HuH-7.5 (cell line): ENCODE measurements around the gene TRIP13.
"Not testable (repeated sequence)": the region's sequence is repeated elsewhere in the genome, so short reads cannot be mapped to it uniquely, and the experiment has no call there.

ENCODE experiments used
- DNase-seq: peaks from one replicate; pipeline ENCODE4 v3.0.0; 2011; ENCODE audit warnings: low spot score

Gene TRIP13, protein sequence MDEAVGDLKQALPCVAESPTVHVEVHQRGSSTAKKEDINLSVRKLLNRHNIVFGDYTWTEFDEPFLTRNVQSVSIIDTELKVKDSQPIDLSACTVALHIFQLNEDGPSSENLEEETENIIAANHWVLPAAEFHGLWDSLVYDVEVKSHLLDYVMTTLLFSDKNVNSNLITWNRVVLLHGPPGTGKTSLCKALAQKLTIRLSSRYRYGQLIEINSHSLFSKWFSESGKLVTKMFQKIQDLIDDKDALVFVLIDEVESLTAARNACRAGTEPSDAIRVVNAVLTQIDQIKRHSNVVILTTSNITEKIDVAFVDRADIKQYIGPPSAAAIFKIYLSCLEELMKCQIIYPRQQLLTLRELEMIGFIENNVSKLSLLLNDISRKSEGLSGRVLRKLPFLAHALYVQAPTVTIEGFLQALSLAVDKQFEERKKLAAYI

DNA sequence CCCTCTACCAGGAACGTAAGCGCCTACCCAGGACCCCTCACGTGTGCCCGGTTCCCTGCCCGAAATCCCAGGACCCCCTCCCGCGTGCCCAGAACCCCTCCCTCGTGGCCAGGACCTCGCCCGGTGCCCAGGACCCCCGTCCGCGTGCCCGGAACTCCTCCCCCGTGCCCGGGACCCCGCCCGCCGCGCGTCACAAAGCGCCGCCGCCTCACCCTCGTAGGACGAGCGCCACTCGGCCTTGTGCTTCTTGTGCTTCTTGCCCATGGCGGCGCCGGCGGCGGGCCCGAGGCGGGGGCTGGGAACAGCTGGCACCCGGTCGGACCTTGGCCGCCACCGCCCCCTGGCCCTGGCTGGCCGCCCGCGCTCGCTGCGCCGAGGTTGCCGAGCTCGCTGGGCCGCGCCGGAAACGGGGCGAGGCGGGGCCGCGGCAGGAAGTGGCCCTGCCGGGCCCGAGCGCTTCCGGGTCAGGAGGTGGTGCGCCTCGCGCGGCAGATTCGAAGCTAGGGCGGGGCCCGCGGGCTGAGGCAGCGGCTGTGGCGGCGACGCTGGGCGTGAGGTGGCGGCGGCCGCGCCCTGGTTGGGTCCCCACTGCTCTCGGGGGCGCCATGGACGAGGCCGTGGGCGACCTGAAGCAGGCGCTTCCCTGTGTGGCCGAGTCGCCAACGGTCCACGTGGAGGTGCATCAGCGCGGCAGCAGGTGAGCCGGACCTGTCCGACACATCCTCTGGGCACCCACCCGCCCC is at the start of gene TRIP13, which contains the start of gene BRD9:
TSS of gene TRIP13 (plus strand) at position 491 of the 743 bp plus-strand sequence. CDS start at position 606, 115 bp downstream.
TSS of gene BRD9 (minus strand) at position 408 of the 743 bp plus-strand sequence. CDS start at position 264, 144 bp downstream.
- peak; percentile 94 for DNase-seq

DNA sequence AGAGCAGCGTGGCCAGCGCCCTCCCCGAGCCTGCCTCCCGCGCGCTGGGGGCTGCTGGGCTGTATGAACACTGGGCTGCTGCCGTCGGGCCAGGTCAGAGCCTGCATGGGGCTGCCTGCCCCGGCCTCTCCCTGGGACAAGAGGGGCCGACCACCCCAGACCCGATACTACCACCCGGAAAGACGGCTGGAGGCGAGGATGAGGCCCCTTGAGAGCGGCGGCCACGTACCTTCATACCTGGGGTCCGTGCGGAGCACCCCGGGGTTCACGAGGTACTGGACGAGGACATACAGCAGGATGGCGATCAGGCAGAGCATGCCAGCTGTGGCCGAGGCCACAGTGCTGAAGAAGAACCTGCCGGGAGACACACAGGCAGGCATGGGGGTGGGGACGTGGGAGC is 49.3 kb upstream of the TRIP13 start:
- DNase-seq, result not testable (repeated sequence)

DNA sequence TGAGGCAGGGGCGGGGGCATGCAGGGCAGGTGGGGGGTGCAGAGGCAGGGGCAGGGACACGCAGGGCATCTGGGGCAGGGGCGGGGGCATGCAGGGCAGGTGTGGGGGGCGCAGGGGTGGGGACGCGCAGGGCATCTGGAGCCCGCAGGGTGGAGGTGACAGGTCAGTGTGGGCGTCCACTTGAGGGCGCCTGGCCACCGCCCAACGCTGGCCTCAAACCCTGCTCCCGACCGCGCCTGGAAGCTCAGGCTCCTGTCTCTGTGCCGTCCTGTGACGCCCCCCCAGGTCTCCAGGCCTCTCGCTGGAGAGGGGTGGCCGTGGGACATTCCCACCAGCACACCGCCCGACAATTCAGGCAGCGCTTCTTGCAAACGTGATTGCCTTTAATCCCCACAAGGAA is 48.8 kb upstream of the TRIP13 start:
- DNase-seq, result not testable (repeated sequence)

DNA sequence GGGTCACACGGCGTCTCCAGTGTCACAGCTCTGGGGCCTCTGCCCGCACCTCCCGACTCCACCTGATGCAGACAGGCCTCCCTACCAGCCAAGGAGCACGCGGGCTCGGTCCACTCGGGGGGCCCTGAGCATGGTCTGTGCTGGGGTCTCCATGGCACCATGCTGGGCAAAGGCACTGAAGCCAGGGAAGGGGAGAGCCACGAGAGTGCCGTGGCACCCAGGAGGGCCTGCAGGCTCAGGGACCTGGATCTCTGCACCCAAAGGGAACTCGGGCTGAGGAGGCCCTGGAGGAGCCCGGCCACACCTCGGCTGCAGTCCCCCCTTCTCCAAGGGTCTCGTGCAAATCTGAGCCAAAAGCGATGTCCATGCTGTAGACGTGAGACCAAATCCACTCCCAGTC is 48.3 kb upstream of the TRIP13 start:
- not testable (repeated sequence) for DNase-seq

DNA sequence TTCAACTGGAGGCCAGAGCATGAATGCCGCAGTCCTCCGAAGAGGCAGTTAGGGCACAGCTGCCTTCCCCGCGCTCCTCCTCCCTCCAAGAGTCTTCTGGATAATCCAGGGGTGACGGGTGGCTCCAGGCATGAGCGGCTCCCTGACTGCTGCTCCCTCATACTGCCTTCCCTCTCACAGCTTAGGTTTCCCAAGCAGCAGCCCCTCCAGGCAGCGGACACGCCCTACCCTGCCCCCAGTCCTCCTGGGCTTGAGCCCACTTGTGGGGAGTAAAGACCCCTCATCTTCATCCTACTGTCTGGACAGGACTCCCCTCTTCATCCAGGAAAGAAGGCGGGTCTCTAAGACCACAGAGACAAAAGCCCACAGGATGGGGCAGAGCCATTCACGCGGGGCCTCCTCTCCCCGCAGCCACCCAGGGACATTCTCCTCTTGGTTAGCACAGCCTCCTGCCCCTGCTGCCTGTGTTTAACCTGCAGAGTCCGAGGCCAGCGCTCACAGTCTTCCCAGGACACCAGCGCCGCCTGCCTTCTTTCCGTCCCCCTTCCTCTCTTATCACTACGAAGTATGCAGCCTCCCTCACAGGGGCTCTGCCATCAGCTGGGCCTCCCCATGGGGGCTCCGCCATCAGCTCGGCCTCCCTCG is 47.5 kb upstream of the TRIP13 start:
- DNase-seq, result not testable (repeated sequence)

DNA sequence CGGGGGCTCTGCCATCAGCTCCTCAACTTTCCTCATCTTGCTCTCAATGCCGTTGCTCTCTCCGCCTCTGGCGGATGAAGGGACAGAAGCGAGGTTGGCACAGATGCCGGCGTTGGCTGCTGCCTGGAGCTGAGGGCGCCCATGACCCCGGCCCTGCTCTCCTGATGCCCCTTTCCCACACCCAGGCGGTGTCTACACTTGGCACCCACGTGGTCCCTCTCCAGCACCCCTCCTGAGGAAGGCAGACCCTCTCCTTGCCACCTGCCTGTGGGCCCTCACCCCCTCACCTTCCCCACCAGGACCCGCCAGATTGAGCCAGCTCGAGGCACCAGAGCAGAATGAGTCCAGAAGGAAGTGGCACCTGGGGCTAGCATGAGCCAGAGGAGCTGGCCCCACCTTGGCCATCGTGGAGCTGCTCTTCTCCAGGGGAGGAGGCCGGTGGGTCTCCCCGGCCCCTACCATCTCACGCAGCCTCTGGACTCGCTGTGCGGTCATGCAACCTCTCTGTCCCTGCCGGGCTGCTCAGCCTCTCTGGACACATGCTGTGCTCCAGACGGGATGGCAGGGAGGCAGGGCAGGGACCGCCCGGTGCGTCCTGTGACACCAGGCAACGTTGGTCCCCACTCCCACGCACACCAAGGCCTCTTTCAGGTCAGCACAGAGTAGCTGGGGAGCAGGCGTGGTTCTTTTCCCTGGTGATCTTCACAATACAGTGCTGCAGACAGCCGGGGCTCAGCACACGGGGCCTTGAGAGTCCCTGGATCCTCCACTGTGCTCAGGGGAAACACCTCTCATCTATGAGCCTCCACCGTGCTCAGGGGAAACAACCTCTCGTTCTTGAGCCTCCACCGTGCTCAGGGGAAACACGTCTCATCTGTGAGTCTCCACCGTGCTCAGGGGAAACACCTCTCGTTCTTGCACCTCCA is 46.7 kb upstream of the TRIP13 start:
- not testable (repeated sequence) for DNase-seq

DNA sequence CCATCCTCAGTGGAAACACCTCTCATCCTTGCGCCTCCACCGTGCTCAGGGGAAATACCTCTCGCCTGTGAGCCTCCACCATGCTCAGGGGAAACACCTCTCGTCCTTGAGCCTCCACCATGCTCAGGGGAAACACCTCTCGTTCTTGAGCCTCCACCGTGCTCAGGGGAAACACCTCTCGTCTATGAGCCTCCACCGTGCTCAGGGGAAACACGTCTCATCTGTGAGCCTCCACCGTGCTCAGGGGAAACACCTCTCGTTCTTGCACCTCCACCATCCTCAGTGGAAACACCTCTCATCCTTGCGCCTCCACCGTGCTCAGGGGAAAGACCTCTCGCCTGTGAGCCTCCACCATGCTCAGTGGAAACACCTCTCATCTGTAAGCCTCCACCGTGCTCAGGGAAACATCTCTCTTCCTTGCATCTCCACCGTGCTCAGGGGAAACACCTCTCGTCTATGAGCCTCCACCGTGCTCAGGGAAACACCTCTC is 46.0 kb upstream of the TRIP13 start:
- DNase-seq, result not testable (repeated sequence)

DNA sequence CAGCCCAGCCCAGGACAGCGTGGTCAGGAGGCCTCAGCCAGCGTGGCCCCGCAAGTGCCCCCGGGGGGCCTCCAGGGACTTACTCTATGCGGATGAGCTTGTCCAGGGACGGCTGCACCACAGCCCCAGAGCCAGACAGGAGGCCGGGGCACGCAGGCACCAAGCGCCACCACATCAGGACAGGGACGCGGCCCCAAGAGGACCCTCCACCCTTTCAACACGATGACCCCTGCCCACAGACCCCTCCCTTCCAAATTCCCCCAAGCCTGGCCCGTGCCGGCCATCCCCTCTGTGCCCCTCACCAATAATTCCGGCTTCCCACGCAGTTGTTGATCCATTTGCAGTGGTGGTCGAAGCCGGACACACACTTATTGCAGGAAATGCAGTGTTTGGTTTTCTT is 45.5 kb upstream of the TRIP13 start:
- not testable (repeated sequence) for DNase-seq

DNA sequence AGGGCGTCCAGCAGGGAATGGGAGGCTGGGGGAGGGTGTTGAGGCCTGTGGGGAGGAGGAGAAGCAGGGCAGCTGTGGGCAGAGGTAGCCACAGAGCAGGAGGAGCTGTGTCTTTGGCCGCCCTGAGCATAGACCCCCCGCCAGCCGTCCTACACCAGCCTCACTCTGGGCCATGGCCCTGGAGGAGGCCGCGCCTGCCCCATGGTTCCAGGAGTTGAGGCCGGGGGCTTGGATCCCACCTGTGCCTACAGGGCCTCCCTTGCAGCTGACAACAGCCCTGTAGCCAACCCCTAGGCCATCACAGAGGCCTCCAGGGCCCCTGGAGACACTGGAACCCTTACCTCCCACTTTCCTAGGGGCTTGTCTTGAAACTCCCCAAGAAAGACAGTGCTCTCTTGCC is 44.9 kb upstream of the TRIP13 start:
- not testable (repeated sequence) for DNase-seq

DNA sequence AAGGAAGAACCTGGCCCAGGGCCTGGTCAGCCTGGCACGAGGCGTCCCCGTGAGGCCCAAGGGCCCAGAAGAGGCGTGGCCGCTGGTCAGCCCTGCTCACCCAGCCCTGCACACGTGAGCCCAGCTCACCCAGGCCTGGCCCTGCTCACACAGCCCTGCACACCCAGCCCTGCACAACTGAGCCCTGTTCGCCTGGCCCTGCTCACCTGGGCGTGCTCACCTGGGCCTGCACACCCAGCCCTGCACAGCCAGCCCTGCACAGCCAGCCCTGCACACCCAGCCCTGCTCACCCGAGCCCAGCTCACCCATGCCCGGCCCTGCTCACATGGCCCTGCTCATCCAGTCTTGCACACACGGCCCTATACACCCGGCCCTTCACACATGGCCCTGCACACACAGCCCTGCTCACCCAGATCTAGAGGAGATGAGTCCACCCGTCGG is 44.0 kb upstream of the TRIP13 start:
- no peak for DNase-seq

DNA sequence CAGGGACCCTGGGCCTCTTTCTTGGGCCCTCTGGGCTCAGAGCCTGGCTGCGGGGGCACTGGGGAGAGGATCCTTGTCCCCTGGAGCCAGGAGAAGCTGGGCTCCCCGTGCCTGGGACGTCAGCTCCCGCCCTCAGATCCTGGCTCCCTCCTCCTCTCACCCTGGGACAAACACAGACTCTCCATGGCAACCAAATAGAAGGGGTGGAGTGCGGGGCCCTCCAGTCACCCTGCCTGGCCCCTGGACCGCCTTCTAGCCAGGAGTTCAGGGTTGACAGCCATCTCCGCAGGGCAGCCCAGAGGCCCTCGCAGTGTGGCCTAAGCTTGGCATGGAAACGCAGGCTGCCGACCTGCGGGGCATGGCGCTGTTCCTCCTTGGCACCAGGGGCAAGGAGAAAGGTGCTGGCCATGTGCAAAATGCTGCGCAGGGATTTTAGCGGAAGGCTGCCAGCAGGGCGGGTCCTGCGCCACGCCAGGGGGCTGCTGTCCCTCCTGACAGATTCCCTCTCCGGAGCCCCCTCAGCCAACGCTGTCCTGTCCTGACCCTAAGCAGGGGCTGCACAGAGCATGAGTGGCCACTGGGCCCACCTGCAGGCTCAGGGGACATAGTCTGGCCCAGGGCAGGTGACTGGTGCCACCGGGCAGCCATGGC is 42.9 kb upstream of the TRIP13 start:
- DNase-seq, result peak; percentile 48

DNA sequence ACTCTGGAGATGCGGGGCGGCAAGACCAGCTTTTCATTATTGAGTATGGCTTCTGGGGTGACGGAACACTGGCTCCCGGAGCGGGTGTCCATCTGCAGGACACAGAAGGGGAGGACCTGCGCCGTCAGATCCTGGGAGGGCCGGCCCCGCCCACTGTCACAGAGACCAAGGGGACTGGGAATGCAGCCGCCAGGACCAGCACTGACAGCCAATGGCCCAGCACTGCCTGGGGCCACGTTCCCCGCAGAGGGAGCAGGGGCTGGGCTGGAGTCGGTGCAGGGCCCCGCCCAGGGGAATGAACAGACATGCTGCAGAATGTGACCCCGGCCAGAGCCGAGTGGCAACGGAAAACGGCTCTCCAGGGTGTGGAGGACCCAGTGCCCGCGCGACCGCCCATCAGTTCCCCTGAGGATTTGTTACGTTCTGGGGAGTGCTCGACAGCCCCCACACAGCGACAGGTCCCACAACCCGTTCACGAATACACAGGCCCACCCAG is 42.1 kb upstream of the TRIP13 start, which contains the start of gene ZDHHC11:
TSS of gene ZDHHC11 (minus strand) at position 476 of the 496 bp plus-strand sequence. CDS start at position 92, 384 bp downstream.
- peak; percentile 71 for DNase-seq

DNA sequence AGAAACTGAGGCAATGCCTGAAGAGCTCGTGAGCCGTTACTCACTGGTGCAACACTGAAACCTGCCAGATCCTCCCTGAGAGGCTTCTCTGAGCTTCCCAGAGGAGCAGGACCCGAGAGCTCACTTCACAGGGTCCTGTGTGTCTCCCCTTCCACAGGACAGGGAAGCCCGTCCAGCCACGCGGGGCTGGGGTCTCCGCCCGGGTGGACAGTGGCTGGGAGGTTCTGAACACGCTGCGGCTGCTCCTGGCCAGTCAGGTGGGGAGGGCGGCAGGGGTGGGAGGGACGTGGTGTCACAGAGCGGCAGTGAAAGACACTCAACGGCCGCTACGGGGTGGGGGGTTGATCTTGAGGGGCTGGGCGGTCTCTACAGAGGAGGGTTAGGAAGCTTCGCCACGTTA is 41.6 kb upstream of the TRIP13 start:
- DNase-seq, result no peak

DNA sequence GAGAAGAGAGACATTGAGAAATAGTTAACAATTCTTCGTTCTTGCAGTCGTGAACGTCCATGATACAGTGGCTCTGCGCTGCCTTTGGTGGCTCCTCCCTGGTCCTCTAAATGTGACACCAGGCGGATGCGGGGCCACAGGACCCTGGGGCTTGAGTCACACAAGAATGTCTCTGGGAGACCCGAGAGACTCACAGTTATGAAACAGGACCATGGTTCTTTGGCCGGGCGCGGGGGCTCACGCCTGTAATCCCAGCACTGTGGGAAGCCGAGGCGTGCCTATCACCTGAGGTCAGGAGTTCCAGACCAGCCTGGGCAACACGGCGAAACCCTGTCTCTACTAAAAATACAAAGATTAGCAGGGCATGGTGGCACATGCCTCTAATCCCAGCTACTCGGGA is 41.1 kb upstream of the TRIP13 start:
- DNase-seq, result no peak

DNA sequence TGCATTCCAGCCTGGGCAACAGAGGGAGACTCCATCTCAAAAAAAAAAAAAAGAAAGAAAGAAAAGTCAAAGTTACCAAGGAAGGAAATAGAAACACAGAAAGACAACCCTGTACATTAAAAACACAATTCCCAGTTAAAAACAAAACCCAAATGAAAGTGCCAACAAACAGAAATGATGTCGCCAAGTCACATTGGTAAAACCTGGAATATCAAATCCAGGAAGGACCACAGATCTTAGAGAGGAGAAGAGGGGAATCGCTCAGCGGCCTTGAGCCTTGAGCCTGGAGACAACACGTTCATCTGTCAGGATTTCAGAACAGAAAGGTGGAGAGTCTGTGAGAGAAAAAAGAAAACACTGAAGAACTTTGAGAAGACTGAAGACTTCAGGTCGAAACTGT is 40.7 kb upstream of the TRIP13 start:
- no peak for DNase-seq

DNA sequence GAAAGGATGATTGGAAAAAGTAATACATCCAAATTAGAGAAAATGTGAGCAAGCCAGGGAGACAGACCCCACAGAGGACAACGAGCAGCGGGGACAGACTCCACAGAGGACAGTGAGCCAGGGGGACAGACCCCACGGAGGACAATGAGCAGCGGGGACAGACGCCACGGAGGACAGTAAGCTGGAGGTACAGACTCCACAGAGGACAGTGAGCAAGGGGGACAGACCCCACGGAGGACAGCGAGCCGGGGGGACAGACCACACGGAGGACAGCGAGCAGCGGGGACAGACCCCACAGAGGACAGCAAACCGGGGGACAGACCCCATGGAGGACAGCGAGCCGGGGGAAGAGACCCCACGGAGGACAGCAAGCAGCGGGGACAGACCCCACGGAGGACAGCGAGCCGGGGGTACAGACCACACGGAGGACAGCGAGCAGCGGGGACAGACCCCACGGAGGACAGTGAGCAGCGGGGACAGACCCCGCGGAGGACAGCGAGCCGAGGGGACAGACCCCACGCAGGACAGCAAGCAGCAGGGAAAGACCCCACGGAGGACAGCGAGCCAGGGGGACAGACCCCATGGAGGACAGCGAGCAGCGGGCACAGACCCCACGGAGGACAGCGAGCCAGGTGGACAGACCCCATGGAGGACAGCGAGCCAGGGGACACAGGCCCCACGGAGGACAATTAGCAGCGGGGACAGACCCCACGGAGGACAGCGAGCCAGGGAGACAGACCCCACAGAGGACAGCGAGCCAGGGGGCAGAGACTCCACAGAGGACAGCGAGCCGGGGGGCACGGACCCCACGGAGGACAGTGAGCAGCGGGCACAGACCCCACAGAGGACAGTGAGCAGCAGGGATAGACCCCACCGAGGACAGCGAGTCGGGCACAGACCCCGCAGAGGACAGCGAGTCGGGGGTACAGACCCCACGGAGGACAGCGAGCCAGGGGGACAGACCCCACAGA is 40.0 kb upstream of the TRIP13 start:
- no peak for DNase-seq

DNA sequence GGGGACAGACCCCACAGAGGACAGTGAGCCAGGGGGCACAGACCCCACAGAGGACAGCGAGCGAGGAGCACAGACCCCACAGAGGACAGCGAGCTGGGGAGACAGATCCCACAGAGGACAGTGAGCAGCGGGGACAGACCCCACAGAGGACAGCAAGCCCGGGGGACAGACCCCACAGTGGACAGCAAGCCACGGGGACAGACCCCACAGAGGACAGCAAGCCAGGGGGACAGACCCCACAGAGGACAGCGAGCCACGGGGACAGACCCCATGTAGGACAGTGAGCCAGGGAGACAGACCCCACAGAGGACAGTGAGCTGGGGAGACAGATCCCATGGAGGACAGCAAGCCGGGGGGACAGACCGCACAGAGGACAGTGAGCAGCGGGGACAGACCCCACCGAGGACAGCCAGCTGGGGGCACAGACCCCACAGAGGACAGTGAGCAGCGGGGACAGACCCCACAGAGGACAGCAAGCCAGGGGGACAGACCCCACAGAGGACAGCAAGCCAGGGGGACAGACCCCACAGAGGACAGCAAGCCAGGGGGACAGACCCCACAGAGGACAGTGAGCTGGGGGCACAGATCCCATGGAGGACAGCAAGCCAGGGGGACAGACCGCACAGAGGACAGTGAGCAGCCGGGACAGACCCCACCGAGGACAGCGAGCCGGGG is 39.1 kb upstream of the TRIP13 start:
- not testable (repeated sequence) for DNase-seq

DNA sequence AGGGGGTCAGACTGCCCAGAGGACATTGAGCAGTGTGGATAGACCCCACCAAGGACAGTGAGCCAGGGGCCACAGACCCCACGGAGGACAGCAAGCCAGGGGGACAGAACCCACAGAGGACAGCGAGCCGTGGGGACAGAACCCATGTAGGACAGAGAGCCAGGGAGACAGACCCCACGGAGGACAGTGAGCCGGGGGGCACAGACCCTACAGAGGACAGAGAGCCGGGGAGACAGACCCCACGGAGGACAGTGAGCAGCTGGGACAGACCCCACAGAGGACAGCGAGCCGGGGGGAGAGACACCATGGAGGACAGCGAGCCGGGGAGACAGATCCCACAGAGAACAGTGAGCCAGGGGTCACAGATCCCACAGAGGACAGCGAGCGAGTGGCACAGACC is 38.5 kb upstream of the TRIP13 start:
- DNase-seq, result no peak
